Measurements from ENCODE around the gene RNF144A.

Gene RNF144A

GRCh38 chr2:7063789-7064188 is 146.6 kb downstream of the RNF144A start:
- in situ Hi-C loops (cut with MboI; ENCODE audit: low sequenced_read_pairs): no loop called here

- in situ Hi-C loops (cut with MboI; ENCODE audit: low sequenced_read_pairs): no loop called here
Measured at GRCh38 chr2:7068457-7068856, 151.2 kb downstream of the RNF144A start.

GRCh38 chr2:7070483-7070882 is 153.3 kb downstream of the RNF144A start:
- in situ Hi-C loops (cut with MboI; ENCODE audit: low sequenced_read_pairs): no loop called here

- in situ Hi-C loops (cut with MboI; ENCODE audit: low sequenced_read_pairs): no loop called here
Measured at GRCh38 chr2:7071154-7071553, 153.9 kb downstream of the RNF144A start.

DNA sequence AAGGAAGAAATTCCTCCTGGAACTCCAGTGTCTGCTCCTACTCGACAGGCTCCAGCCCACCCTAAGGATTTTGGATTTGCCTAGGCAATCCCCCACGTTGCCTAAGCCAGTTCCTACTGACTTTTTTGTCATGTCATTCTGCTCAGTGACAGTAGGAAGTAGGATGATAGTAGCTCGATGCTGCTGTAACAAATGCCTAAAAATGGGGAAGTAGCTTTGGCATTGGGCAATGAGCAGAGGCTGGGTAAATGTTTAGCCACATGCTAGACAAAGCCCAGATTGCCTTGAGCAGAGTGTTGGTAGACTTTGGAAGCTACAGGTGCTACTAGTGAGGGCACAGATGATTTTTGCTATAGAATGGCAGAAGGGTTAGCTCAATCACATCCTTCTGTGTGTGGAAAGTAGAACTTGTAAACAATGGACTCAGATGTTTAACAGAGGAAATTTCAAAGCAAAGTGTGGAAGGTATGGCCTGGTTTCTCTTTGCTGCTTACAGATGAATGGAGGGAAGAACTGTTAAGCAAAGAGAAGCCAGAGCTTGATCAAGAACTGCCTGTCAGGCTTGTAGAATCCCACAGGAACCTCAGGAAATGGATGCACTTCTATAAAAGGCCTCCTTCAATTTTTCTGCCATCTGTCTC is 154.8 kb downstream of the RNF144A start:
- in situ Hi-C loops (cut with MboI; ENCODE audit: low sequenced_read_pairs): no loop called here

DNA sequence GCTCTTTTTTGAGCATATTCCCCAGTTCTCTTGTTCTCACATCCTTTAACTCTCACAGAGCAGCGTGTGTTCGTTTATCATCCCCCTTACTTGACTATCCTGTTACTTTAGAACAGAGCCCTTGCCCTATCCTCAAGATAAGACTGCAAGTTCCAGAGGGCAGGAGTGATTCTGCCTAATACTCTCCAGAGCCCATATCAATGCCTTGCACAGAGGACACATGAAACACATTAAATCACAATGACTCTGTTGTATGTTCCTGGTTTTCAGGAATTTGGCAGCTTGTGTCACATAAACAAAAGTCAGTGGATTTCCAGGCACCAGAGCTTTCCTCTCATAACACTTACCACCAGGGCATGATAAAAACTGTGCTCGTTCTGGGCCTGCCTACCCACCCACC is 156.7 kb downstream of the RNF144A start:
- in situ Hi-C loops (cut with MboI; ENCODE audit: low sequenced_read_pairs): no loop called here

DNA sequence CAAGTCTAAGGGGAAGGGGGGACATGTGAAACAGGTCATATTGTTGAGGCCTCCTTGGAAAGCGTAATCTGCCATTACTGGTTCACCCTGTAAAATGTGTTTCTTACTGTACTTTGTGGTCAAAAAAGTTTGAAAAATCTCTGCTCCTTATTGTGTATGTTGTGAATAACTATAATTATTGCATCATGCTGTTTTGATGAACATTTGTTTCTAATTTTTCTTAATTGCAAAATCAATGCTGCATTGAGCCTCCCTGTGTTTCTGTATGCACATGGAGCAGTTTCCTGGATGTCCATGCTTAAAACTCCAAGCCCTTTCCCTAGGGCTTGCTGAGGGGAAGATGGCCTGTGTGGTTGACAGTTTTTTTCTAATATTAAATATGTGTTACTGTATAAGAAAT is 158.6 kb downstream of the RNF144A start:
- in situ Hi-C loops (cut with MboI; ENCODE audit: low sequenced_read_pairs): no loop called here

DNA sequence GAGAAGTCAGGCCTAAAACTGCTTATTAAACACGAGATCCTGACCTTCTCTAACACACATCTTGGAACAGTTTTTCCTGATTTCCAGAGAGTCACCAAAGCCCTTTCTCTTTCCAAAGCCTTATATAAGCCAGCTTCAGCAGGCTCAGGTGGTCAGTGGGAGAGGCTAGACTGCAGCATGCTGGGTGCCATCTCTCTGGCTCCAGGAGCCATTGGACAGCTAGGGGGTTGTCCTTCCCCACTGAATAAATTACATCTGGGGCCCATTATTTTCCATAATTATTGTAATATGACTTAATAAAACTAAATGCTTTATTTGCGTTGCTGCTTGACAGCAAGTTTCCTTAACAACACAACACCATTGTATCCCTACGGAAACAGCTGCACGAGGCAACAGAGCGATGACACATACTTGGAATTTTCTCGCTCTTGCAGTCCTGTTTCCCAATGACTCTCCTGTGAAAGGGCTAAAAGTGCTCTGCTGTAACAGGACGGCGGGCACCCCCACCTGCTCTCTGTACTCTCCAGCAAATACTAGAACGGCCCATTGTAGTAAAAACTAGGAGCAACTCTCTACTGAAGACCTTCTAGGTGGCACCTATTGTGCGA is 160.6 kb downstream of the RNF144A start:
- in situ Hi-C loops (cut with MboI; ENCODE audit: low sequenced_read_pairs): no loop called here

GRCh38 chr2:7083580-7084509 is 166.6 kb downstream of the RNF144A start:
- in situ Hi-C loops (cut with MboI; ENCODE audit: low sequenced_read_pairs): no loop called here

GRCh38 chr2:7084601-7085000 is 167.4 kb downstream of the RNF144A start:
- in situ Hi-C loops (cut with MboI; ENCODE audit: low sequenced_read_pairs): no loop called here

- in situ Hi-C loops (cut with MboI; ENCODE audit: low sequenced_read_pairs): no loop called here
Measured at GRCh38 chr2:7089284-7089683, 172.1 kb downstream of the RNF144A start.

GRCh38 chr2:7089898-7090510 is 172.8 kb downstream of the RNF144A start:
- in situ Hi-C loops (cut with MboI; ENCODE audit: low sequenced_read_pairs): no loop called here

DNA sequence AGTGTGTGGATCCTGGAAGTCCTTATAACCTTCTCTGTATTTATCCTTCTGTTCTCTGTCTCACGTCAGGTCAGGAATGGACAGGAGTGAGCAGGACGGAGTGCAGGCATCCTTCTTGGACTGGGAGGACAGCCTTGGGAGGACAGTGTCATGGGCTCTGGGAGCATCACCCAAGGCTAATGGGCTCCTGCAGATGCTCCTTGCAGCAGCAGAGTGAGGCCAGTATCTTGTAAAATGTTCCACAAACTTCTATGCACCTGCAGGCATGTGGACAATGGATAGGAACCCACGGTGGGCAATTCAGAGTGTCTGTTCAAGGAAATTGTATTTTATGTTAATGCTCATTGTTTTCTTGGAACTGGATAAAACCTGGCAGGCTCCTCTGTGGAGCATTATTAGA is 176.2 kb downstream of the RNF144A start:
- in situ Hi-C loops (cut with MboI; ENCODE audit: low sequenced_read_pairs): no loop called here

Data from HL-60/S4 (cell line).